Measurements from ENCODE around the gene ATG14.

ATG14 gene

DNA sequence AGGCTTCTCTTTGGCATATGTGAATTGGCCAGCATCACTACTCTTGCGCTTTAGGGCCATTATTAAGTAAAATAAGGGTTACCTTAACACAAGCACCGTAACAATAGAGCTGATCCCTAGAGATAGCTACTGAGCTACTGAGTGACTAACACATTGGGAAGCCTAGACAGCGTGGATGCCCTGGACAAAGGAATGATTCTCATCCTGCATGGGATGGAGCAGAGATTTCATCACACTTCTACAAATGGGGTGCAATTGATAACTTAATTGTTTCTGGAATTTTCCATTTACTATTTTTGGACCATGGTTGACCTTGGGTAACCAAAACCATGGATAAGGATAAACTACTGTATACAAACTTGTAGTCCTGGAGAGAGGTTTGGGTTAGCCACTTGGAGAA lies 83.3 kb downstream of the ATG14 start:
- H3K36me3 ChIP-seq (ENCODE audit: insufficient read depth, low read length): peaks cover 3% of the 10 kb centered on the region
- no peak overlapping the region for H2AFZ ChIP-seq (ENCODE audit: low read depth, low read length)
- no peak overlapping the region for H3K4me3 ChIP-seq (ENCODE audit: low read length)
- peaks cover 2% of the 10 kb centered on the region for H3K9me3 ChIP-seq (ENCODE audit: low read length)
- H3K27me3 ChIP-seq (ENCODE audit: insufficient read depth, low read length): no peaks in the 10 kb centered on the region
- H3K4me1 ChIP-seq (ENCODE audit: insufficient read depth, low read length): peaks cover 9% of the 10 kb centered on the region

DNA sequence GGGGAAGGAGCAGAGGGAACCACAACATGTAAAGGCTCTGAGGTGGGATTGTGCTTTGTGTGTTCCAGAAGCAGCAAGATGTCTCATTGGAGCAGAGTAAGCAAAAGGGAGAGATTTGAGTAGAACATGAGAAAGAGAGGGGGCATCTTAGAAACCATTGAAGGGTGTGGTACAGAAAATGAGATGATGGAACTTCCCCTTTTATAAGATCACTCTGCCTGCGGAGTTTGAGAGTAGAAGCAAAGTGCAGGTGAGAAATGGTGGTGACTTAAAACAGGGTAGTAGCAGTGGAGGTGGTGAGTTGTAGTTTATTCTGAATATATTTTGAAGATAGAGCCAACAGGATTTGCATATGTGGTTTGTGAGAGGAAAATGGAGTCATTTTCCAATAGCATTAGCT lies 84.5 kb downstream of the ATG14 start:
- no peaks in the 10 kb centered on the region for H3K36me3 ChIP-seq (ENCODE audit: insufficient read depth, low read length)
- H3K4me3 ChIP-seq (ENCODE audit: low read length): no peak overlapping the region
- no peaks in the 10 kb centered on the region for H3K27me3 ChIP-seq (ENCODE audit: insufficient read depth, low read length)
- peaks cover 9% of the 10 kb centered on the region for H3K4me1 ChIP-seq (ENCODE audit: insufficient read depth, low read length)
- no peak overlapping the region for H2AFZ ChIP-seq (ENCODE audit: low read depth, low read length)
- H3K9me3 ChIP-seq (ENCODE audit: low read length): peaks cover 2% of the 10 kb centered on the region

- Histone ChIP-seq H3K27me3 (ENCODE audit: insufficient read depth, low read length) (no peaks in the 10 kb centered on the region), H2AFZ (ENCODE audit: low read depth, low read length) (no peak overlapping the region)
Measured at GRCh38 chr14:55324812-55325211, 86.8 kb downstream of the ATG14 start.

GRCh38 chr14:55323910-55324309 lies 87.7 kb downstream of the ATG14 start:
- no peaks in the 10 kb centered on the region for H3K27me3 ChIP-seq (ENCODE audit: insufficient read depth, low read length)
- H2AFZ ChIP-seq (ENCODE audit: low read depth, low read length): no peak overlapping the region
- H3K36me3 ChIP-seq (ENCODE audit: insufficient read depth, low read length): peaks cover under 1% of the 10 kb centered on the region
- H3K4me3 ChIP-seq (ENCODE audit: low read length): no peak overlapping the region
- peaks cover 6% of the 10 kb centered on the region for H3K9me3 ChIP-seq (ENCODE audit: low read length)
- peaks cover 9% of the 10 kb centered on the region for H3K4me1 ChIP-seq (ENCODE audit: insufficient read depth, low read length)

More at GRCh38 chr14:55324812-55325211, 86.8 kb downstream of the ATG14 start:
- Histone ChIP-seq H3K4me3 (ENCODE audit: low read length) (no peak overlapping the region), H3K4me1 (ENCODE audit: insufficient read depth, low read length) (peaks cover 9% of the 10 kb centered on the region), H3K36me3 (ENCODE audit: insufficient read depth, low read length) (no peaks in the 10 kb centered on the region), H3K9me3 (ENCODE audit: low read length) (peaks cover 5% of the 10 kb centered on the region)

DNA sequence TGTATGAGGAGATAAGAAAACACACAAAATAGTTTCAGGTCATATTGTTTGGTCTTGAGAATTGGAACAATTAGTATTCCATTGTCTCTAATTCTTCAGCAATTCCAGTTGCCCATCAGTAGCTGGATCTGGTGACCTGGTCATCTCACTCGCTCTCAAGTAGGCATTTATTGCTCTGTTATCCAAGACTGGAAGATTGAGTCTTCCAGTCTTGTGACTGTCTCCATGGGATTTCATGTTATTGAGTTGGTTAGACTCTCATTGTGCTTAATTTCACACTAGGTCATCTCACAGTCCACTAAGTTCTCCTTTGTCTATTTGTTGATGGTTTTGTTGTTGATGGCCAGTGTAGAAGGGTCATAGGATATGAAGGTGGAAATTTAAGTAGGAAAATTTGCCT lies 92.9 kb downstream of the ATG14 start:
- peaks cover 6% of the 10 kb centered on the region for H3K9me3 ChIP-seq (ENCODE audit: low read length)
- no peaks in the 10 kb centered on the region for H3K27me3 ChIP-seq (ENCODE audit: insufficient read depth, low read length)
- no peak overlapping the region for H3K4me3 ChIP-seq (ENCODE audit: low read length)
- H2AFZ ChIP-seq (ENCODE audit: low read depth, low read length): no peak overlapping the region
- peaks cover 3% of the 10 kb centered on the region for H3K4me1 ChIP-seq (ENCODE audit: insufficient read depth, low read length)
- peaks cover 9% of the 10 kb centered on the region for H3K36me3 ChIP-seq (ENCODE audit: insufficient read depth, low read length)

GRCh38 chr14:55317542-55318306 lies 93.9 kb downstream of the ATG14 start:
- Histone ChIP-seq H3K4me1 (ENCODE audit: insufficient read depth, low read length) (no peaks in the 10 kb centered on the region), H3K4me3 (ENCODE audit: low read length) (no peak overlapping the region), H2AFZ (ENCODE audit: low read depth, low read length) (no peak overlapping the region), H3K27me3 (ENCODE audit: insufficient read depth, low read length) (no peaks in the 10 kb centered on the region), H3K9me3 (ENCODE audit: low read length) (peaks cover 10% of the 10 kb centered on the region), H3K36me3 (ENCODE audit: insufficient read depth, low read length) (peaks cover 9% of the 10 kb centered on the region)

DNA sequence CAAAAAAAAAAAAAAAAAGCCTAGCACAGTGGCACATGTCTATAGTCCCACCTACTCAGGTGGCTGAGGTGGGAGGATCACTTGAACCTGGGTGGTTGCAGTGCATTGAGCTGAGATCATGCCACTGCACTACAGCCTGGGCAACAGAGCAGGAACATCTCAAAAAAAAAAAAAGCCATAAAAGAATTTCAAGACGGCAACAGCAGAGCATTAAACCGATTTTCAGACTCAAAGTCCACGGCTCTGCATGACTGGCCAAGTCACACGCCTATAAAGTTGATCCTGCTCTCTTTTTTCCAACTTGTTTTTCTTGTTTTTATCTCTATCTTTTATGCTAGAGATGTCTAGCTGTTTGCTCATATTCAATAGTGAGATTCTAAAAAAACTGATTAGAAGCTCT lies 95.1 kb downstream of the ATG14 start:
- Histone ChIP-seq H3K4me1 (ENCODE audit: insufficient read depth, low read length) (no peaks in the 10 kb centered on the region), H3K4me3 (ENCODE audit: low read length) (no peak overlapping the region), H3K9me3 (ENCODE audit: low read length) (peaks cover 18% of the 10 kb centered on the region), H3K36me3 (ENCODE audit: insufficient read depth, low read length) (peaks cover 9% of the 10 kb centered on the region), H3K27me3 (ENCODE audit: insufficient read depth, low read length) (no peaks in the 10 kb centered on the region), H2AFZ (ENCODE audit: low read depth, low read length) (no peak overlapping the region)
